Measurements from ENCODE around the gene PACSIN2.

Gene PACSIN2

GRCh38 chr22:42856865-42857704 is 157.9 kb downstream of the PACSIN2 start, which contains the start of gene ARFGAP3:
TSS of gene ARFGAP3 (minus strand) at chr22:42857273. CDS start at chr22:42857182, 91 bp downstream.
- H3K27me3 ChIP-seq (ENCODE audit: insufficient read depth, poor library complexity, severe bottlenecking): no peaks in the 10 kb centered on the region
- TF ChIP-seq, protein P1, sequence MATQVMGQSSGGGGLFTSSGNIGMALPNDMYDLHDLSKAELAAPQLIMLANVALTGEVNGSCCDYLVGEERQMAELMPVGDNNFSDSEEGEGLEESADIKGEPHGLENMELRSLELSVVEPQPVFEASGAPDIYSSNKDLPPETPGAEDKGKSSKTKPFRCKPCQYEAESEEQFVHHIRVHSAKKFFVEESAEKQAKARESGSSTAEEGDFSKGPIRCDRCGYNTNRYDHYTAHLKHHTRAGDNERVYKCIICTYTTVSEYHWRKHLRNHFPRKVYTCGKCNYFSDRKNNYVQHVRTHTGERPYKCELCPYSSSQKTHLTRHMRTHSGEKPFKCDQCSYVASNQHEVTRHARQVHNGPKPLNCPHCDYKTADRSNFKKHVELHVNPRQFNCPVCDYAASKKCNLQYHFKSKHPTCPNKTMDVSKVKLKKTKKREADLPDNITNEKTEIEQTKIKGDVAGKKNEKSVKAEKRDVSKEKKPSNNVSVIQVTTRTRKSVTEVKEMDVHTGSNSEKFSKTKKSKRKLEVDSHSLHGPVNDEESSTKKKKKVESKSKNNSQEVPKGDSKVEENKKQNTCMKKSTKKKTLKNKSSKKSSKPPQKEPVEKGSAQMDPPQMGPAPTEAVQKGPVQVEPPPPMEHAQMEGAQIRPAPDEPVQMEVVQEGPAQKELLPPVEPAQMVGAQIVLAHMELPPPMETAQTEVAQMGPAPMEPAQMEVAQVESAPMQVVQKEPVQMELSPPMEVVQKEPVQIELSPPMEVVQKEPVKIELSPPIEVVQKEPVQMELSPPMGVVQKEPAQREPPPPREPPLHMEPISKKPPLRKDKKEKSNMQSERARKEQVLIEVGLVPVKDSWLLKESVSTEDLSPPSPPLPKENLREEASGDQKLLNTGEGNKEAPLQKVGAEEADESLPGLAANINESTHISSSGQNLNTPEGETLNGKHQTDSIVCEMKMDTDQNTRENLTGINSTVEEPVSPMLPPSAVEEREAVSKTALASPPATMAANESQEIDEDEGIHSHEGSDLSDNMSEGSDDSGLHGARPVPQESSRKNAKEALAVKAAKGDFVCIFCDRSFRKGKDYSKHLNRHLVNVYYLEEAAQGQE (IDR thresholded peaks at IDR 0.05; ENCODE audit: insufficient replicate concordance, low read depth): no peak
- TF ChIP-seq, protein P2, sequence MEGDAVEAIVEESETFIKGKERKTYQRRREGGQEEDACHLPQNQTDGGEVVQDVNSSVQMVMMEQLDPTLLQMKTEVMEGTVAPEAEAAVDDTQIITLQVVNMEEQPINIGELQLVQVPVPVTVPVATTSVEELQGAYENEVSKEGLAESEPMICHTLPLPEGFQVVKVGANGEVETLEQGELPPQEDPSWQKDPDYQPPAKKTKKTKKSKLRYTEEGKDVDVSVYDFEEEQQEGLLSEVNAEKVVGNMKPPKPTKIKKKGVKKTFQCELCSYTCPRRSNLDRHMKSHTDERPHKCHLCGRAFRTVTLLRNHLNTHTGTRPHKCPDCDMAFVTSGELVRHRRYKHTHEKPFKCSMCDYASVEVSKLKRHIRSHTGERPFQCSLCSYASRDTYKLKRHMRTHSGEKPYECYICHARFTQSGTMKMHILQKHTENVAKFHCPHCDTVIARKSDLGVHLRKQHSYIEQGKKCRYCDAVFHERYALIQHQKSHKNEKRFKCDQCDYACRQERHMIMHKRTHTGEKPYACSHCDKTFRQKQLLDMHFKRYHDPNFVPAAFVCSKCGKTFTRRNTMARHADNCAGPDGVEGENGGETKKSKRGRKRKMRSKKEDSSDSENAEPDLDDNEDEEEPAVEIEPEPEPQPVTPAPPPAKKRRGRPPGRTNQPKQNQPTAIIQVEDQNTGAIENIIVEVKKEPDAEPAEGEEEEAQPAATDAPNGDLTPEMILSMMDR (IDR thresholded peaks at IDR 0.05; ENCODE audit: insufficient read depth, low read length): no peak
- TF ChIP-seq GABPA (IDR thresholded peaks at IDR 0.05; ENCODE audit: low read depth) (no peak), SPI1 (IDR thresholded peaks at IDR 0.05; ENCODE audit: borderline replicate concordance, low read depth) (no peak), POLR2AphosphoS5 (IDR thresholded peaks at IDR 0.05; ENCODE audit: low read depth) (no peak)
- DNase-seq (ENCODE audit: low read depth in 1 of 2, low spot score in 1 of 2): peak; percentile 79 to 84
- H3K27ac ChIP-seq (replicated peaks): peak within 1 kb of the TSS; percentile 59
- peak within 1 kb of the TSS; percentile 75 for H3K4me3 ChIP-seq (replicated peaks; ENCODE audit: insufficient read depth, low read length)

- TF ChIP-seq POLR2AphosphoS5 (IDR thresholded peaks at IDR 0.05; ENCODE audit: low read depth): no peak
- TF ChIP-seq GABPA (IDR thresholded peaks at IDR 0.05; ENCODE audit: low read depth): no peak
- TF ChIP-seq, protein P1 (IDR thresholded peaks at IDR 0.05; ENCODE audit: insufficient replicate concordance, low read depth): no peak
- no peak for TF ChIP-seq SPI1 (IDR thresholded peaks at IDR 0.05; ENCODE audit: borderline replicate concordance, low read depth)
- TF ChIP-seq, protein P2 (IDR thresholded peaks at IDR 0.05; ENCODE audit: insufficient read depth, low read length): no peak
- peak; percentile 9 to 28 for DNase-seq (ENCODE audit: low read depth in 1 of 2, low spot score in 1 of 2)
- H3K27me3 ChIP-seq (ENCODE audit: insufficient read depth, poor library complexity, severe bottlenecking): no peaks in the 10 kb centered on the region
- H3K4me3 ChIP-seq (replicated peaks; ENCODE audit: insufficient read depth, low read length): peak overlapping the region; percentile 75
- H3K27ac ChIP-seq (replicated peaks): 0 out of 2 replicates have a peak overlapping the region, but pooled peaks have one; percentile 35
These were observed 158.6 kb downstream of the PACSIN2 start for GRCh38 chr22:42856179-42856864.

GRCh38 chr22:42855721-42856120 is 159.2 kb downstream of the PACSIN2 start:
- Histone ChIP-seq H3K4me3 (replicated peaks; ENCODE audit: insufficient read depth, low read length) (0 out of 2 replicates have a peak overlapping the region, but pooled peaks have one; percentile 75), H3K27me3 (ENCODE audit: insufficient read depth, poor library complexity, severe bottlenecking) (no peaks in the 10 kb centered on the region), H3K27ac (replicated peaks) (no peak overlapping the region)
- TF ChIP-seq SPI1 (IDR thresholded peaks at IDR 0.05; ENCODE audit: borderline replicate concordance, low read depth) (no peak), POLR2AphosphoS5 (IDR thresholded peaks at IDR 0.05; ENCODE audit: low read depth) (no peak), GABPA (IDR thresholded peaks at IDR 0.05; ENCODE audit: low read depth) (no peak)
- TF ChIP-seq, protein P2 (IDR thresholded peaks at IDR 0.05; ENCODE audit: insufficient read depth, low read length): no peak
- TF ChIP-seq, protein P1 (IDR thresholded peaks at IDR 0.05; ENCODE audit: insufficient replicate concordance, low read depth): no peak
- no peak for DNase-seq (ENCODE audit: low read depth in 1 of 2, low spot score in 1 of 2)
